ENCODE measurements around the gene SSR4. TPM values are rescaled to one million over a fixed set of nuclear protein-coding genes. Genes with fewer than 3 reads are reported as not detected.

Gene SSR4
- total and polyA plus RNA-seq, 10 of the 15 experiments (the other 5 are each of a cell fraction or from before 2014, with no cell fraction given), result 151 to 521 (median 310) TPM

- no peak overlapping the region for H3K27ac ChIP-seq (ENCODE audit: control insufficient read depth, insufficient read depth)
- no peak for ATAC-seq
- no peak for FAIRE-seq
- H4K20me1 ChIP-seq (ENCODE audit: control insufficient read depth, insufficient read depth), result no peaks in the 10 kb centered on the region
- H3K27me3 ChIP-seq (replicated peaks in 1 of 2; ENCODE audit: control insufficient read depth in 2 of 2, insufficient read depth in 2 of 2, low read length in 1 of 2), result no peaks in the 10 kb centered on the region; a peak in 1 of 4 replicates
- H3K9ac ChIP-seq (ENCODE audit: control insufficient read depth, insufficient read depth, low read length), result no peak overlapping the region
- no TSS peak for BruUV-seq (replicated peaks)
- TF ChIP-seq ZNF207 (IDR thresholded peaks at IDR 0.05; ENCODE audit: borderline replicate concordance) (no peak), ZBTB33 (IDR thresholded peaks at IDR 0.05) (no peak), ZSCAN29 (IDR thresholded peaks at IDR 0.05) (no peak), EZH2 (IDR thresholded peaks at IDR 0.05; ENCODE audit: borderline replicate concordance, control insufficient read depth, low read depth, low read length) (no peak), MLLT1 (IDR thresholded peaks at IDR 0.05) (no peak), BHLHE40 (IDR thresholded peaks at IDR 0.05; ENCODE audit: borderline replicate concordance in 1 of 2, low read depth in 2 of 2, low read length in 1 of 2) (no peak), NBN (IDR thresholded peaks at IDR 0.05) (no peak), JUNB (IDR thresholded peaks at IDR 0.05) (no peak), MAX (IDR thresholded peaks at IDR 0.05; ENCODE audit: low read depth, low read length) (no peak), TARDBP (IDR thresholded peaks at IDR 0.05; ENCODE audit: borderline replicate concordance) (no peak), RELA (IDR thresholded peaks at IDR 0.05; ENCODE audit: borderline replicate concordance, partially characterized antibody) (no peak), NR2C2 (IDR thresholded peaks at IDR 0.05; ENCODE audit: borderline replicate concordance, control insufficient read depth, insufficient read length, low read depth) (no peak)
- ChIA-PET CTCF (no interaction called here), RAD21 (ENCODE audit: unreplicated experiment) (no interaction called here), POLR2A (no interaction called here), SMC1A (ENCODE audit: uncharacterized antibody, unreplicated experiment) (no interaction called here)
- no peaks in the 10 kb centered on the region for H3K36me3 ChIP-seq (ENCODE audit: control insufficient read depth in 2 of 2, insufficient read depth in 2 of 2, low read length in 1 of 2)
- H3K9me3 ChIP-seq (replicated peaks; ENCODE audit: control insufficient read depth, insufficient read depth, low read length), result no peaks in the 10 kb centered on the region
- no peaks in the 10 kb centered on the region for H3K79me2 ChIP-seq (ENCODE audit: control insufficient read depth, insufficient read depth, low read length)
- WGBS (ENCODE audit: insufficient coverage, insufficient replicate concordance, low lambda C conversion rate, missing lambda C conversion rate), result 62% methylated on average over 23 of the region's 23 CpGs
- H2AFZ ChIP-seq (ENCODE audit: control insufficient read depth, low read depth, low read length), result no peak overlapping the region
- peak overlapping the region; percentile 9; the same call in 1 of the 2 replicates for H3K4me2 ChIP-seq (ENCODE audit: control insufficient read depth, insufficient read depth)
- H3K4me1 ChIP-seq (ENCODE audit: control insufficient read depth, insufficient read depth, low read length), result no peaks in the 10 kb centered on the region
- no peak overlapping the region for H3K4me3 ChIP-seq
- intact Hi-C loops (cut with micrococcal nuclease; ENCODE audit: unreplicated experiment) (no loop called here), in situ Hi-C loops (cut with MboI) (loop anchor here (25.0 kb wide), 1 partner anchor 632 kb away; the partner anchor contains the start of gene MAGEA1)
- DNase-seq (ENCODE audit: low read depth, low spot score), result no peak
Observed at GRCh38 chrX:153819384-153820040, 25.0 kb downstream of the SSR4 start.

Data from GM12878 (cell line).